ENCODE data around the gene ALB.

DNA sequence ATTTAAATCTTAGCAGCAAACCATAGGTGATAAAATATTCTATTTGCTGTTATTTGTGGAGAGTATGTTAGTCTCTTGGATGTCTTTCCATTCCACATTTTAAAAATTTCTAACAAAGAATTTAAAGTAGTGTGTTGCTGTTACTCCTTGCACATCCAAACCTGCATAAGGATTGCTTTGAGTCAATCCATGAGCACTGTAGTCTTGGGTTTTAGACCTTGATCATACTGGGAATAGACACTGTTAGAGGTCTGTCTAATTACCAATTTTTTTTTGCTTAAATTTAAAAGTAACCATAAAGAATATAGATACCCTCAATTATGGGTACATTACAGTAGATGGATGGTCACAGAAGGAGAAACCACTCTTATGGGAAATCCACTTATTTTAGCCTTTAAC is 33.5 kb downstream of the ALB start:
- TF ChIP-seq, protein P1, sequence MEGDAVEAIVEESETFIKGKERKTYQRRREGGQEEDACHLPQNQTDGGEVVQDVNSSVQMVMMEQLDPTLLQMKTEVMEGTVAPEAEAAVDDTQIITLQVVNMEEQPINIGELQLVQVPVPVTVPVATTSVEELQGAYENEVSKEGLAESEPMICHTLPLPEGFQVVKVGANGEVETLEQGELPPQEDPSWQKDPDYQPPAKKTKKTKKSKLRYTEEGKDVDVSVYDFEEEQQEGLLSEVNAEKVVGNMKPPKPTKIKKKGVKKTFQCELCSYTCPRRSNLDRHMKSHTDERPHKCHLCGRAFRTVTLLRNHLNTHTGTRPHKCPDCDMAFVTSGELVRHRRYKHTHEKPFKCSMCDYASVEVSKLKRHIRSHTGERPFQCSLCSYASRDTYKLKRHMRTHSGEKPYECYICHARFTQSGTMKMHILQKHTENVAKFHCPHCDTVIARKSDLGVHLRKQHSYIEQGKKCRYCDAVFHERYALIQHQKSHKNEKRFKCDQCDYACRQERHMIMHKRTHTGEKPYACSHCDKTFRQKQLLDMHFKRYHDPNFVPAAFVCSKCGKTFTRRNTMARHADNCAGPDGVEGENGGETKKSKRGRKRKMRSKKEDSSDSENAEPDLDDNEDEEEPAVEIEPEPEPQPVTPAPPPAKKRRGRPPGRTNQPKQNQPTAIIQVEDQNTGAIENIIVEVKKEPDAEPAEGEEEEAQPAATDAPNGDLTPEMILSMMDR (IDR thresholded peaks at IDR 0.05; ENCODE audit: insufficient read depth, low read length, poor library complexity, severe bottlenecking) = no peak
- TF ChIP-seq EZH2phosphoT487 (conservative IDR thresholded peaks at IDR 0.05; ENCODE audit: low read length) = no peak
